ENCODE results near the gene BRD1.

Gene BRD1

GRCh38 chr22:49827853-49828598 is at the start of gene BRD1:
BRD1 (minus strand) TSS chr22:49827873; CDS start chr22:49824317, 3,556 bp downstream.
- DNase-seq: peak; percentile 3

- DNase-seq: no peak
These were observed 45.7 kb upstream of the BRD1 start for GRCh38 chr22:49873228-49873940.

GRCh38 chr22:49872347-49872746 is 44.7 kb upstream of the BRD1 start:
- DNase-seq: no peak

- DNase-seq: no peak
These were observed 43.8 kb upstream of the BRD1 start for GRCh38 chr22:49871482-49871881.

GRCh38 chr22:49869845-49870712 is 42.4 kb upstream of the BRD1 start:
- no peak for DNase-seq

GRCh38 chr22:49869086-49869830 is 41.6 kb upstream of the BRD1 start:
- DNase-seq: no peak

- no peak for DNase-seq
These were observed 39.9 kb upstream of the BRD1 start for GRCh38 chr22:49867303-49868265.

- no peak for DNase-seq
These were observed 39.0 kb upstream of the BRD1 start for GRCh38 chr22:49866646-49867045.

- DNase-seq: no peak
These were observed 38.5 kb upstream of the BRD1 start for GRCh38 chr22:49866134-49866533.

GRCh38 chr22:49865156-49865555 is 37.5 kb upstream of the BRD1 start:
- DNase-seq: no peak

GRCh38 chr22:49863931-49864330 is 36.3 kb upstream of the BRD1 start:
- DNase-seq: no peak

- DNase-seq: no peak
These were observed 34.8 kb upstream of the BRD1 start for GRCh38 chr22:49862496-49862776.

GRCh38 chr22:49861642-49862495 is 34.2 kb upstream of the BRD1 start:
- no peak for DNase-seq

- no peak for DNase-seq
These were observed 31.2 kb upstream of the BRD1 start for GRCh38 chr22:49858827-49859226.

- no peak for DNase-seq
These were observed 29.3 kb upstream of the BRD1 start for GRCh38 chr22:49856766-49857618.

GRCh38 chr22:49856343-49856742 is 28.7 kb upstream of the BRD1 start:
- no peak for DNase-seq

- DNase-seq: no peak
These were observed 27.7 kb upstream of the BRD1 start for GRCh38 chr22:49855251-49855911.

GRCh38 chr22:49853981-49854831 is 26.5 kb upstream of the BRD1 start:
- DNase-seq: no peak

All from NCI-H526 treated with DMSO at 0.1 percent for 48 hours (cell line).